GM15510 (cell line): Measurements from ENCODE around the gene PHF21B.

Experiments
- POLR2A ChIP-seq: IDR thresholded peaks from 3 replicates; pipeline ENCODE4 v1.6.1; 2011; ENCODE audit warnings: borderline replicate concordance; ENCODE audit not compliant: insufficient read length; ENCODE audit errors: extremely low read depth

The PHF21B gene

GRCh38 chr22:44963832-44964721 lies 45.7 kb downstream of the PHF21B start:
- TF ChIP-seq POLR2A, result no peak

- TF ChIP-seq POLR2A, result no peak
Observed at GRCh38 chr22:44962741-44963454, 46.9 kb downstream of the PHF21B start.

DNA sequence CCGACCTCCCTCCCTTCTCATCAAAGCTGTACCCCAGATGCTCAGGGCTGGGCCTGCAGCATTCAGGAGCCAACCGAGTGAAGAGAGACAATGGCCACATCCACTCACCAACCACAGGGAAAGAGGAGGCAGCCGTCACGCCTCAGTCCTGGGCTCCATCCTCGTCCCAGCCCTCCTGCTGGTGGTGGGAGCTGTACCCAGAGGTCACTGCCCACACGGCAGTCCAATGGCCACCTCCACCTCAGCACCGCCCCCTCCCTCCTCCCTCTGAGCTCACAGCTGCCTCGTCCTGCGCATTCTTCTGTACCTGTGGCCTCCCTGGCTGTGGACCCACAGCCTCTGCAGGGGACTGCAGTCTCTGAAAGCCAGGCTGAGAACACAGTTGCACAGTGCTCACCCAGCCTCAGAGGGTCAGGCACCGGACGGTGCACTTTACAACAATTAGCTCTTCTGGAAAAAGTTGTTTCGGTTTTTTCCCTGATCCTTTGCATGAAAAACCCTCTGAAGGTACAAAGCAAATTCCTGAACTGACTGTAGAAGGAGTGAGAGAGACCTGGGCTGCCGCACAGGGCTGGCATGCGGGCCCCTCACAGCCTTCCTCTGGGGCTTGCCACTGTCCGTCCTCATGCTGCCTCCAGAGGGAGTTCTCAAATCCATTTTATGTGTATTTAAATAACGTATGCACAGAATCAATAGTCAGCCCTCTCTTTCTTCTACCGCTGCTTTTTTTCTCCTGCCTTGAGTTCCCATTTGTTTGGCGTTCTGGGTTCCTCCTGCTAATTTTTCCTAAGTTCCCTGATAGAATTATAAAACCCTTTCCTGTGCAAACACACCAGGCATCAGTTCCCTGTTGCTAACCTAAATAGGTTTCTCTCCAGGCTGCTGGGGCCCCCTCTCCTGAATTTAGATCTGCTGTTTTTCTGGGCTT lies 52.7 kb downstream of the PHF21B start:
- no peak for TF ChIP-seq POLR2A

DNA sequence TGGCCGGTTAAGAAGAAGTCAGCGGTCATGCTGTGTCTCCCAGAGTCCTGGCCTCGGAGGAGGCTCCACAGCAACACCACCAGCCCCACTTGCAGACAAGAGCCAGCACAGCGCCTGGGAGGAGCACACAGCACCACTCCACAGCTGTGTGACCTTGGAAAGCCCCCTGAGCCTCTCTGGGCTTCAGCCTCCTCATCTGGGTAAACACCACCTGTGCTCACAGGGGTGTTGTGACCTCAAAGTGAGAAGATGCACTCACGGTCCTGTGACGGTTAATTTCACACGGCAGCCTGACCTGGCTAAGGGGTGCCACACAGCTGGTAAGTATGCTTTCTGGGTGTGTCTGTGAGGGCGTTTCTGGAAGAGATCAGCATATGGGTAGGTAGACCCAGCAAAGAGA lies 54.7 kb downstream of the PHF21B start:
- TF ChIP-seq POLR2A, result no peak

DNA sequence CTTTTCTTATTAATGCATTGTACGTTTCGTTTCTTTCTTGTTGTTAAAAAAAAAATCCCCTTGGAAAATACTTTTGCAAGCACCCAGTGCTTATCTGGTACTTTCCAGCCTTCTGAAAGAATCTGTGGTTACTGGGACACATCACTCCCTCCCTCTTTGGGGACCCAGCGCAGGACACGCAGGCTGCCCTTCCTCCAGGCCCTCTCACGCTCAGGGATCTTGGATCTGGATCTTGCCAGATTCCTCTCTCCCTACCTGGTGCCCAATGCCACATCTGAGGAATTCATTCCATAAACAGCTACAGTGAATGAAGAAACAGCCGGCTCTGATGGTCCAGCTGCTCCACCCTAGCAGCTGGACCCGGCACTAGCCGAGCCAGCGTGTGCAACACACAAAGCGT lies 55.7 kb downstream of the PHF21B start:
- TF ChIP-seq POLR2A, result no peak

GRCh38 chr22:44952863-44953746 lies 56.7 kb downstream of the PHF21B start:
- no peak for TF ChIP-seq POLR2A

GRCh38 chr22:44951510-44951816 lies 58.3 kb downstream of the PHF21B start:
- TF ChIP-seq POLR2A, result no peak

- TF ChIP-seq POLR2A, result no peak
Observed at GRCh38 chr22:44950806-44951509, 58.8 kb downstream of the PHF21B start.

- TF ChIP-seq POLR2A, result no peak
Observed at GRCh38 chr22:44947846-44948245, 62.0 kb downstream of the PHF21B start.

- no peak for TF ChIP-seq POLR2A
Observed at GRCh38 chr22:44947049-44947448, 62.8 kb downstream of the PHF21B start.

GRCh38 chr22:44944883-44945601 lies 64.8 kb downstream of the PHF21B start:
- no peak for TF ChIP-seq POLR2A

GRCh38 chr22:44943701-44944324 lies 66.0 kb downstream of the PHF21B start:
- no peak for TF ChIP-seq POLR2A

DNA sequence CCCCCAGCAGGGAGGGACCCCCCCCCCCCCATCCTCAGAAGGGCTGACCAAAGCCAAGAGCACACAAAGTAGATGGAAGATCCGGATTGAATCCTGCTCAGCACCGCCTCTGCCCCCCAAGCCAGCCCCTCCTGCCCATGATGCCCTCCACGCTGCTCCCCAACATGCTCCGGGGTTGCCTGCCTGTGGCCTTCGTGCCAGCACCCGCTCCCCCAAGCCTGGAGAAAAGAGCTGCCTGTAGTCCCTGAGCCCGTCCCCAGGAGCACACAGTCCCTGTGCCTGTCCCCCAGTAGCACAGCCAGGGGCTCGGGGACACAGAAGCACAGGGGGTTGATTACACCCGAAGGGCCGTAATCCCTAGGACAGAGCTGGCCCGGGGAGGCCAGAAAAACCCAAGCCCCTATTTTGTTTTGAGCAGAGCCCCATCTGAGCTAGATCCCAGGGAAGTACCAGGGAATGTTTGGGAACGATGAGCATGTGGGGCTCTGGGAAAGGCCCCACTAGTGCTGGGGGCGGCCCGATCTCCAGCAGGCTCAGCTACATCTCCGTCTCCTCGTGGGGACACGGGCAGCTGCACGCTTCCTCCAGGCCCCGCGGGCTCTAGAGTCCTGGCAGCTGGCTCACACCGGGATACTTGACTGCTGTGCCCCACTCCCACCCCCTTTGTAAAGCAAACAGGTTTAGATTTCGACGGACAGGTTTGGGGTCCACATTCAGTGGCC lies 66.7 kb downstream of the PHF21B start:
- no peak for TF ChIP-seq POLR2A
